Brain microvascular endothelial cell (primary cell): Measurements from ENCODE around the gene MYH15.
"Not testable (repeated sequence)": the region's sequence is repeated elsewhere in the genome, so short reads cannot be mapped to it uniquely, and the experiment has no call there.

Source experiments
- DNase-seq: peaks from one replicate; pipeline ENCODE4 v3.0.0-alpha.2; 2020
- H3K27ac ChIP-seq: fragments of 250-450 bp; sonication (Bioruptor Pico); 2 replicates; pipeline ENCODE4 v1.5.1; 2020; ENCODE audit warnings: mild to moderate bottlenecking, moderate library complexity
- H3K27me3 ChIP-seq: fragments of 250-450 bp; sonication (Bioruptor Pico); replicated peaks from 2 replicates; pipeline ENCODE4 v1.5.1; 2020; ENCODE audit warnings: mild to moderate bottlenecking
- H3K36me3 ChIP-seq: fragments of 250-450 bp; sonication (Bioruptor Pico); replicated peaks from 2 replicates; pipeline ENCODE4 v1.5.1; 2020; ENCODE audit warnings: mild to moderate bottlenecking
- H3K4me3 ChIP-seq: 2 replicates; pipeline ENCODE4 v1.5.1; 2011; ENCODE audit warnings: low read depth, mild to moderate bottlenecking, control low read depth, low read length, moderate library complexity
- CTCF ChIP-seq: IDR thresholded peaks from 2 replicates; pipeline ENCODE4 v1.5.1; 2011; ENCODE audit warnings: low read depth, mild to moderate bottlenecking, moderate library complexity, low read length, control low read depth, inconsistent platforms; ENCODE audit errors: missing control alignments
- in situ Hi-C: cut with HindIII; loops from 2 replicates; pipeline ENCODE4 v1.10.0; 2017; ENCODE audit warnings: low sequenced_read_pairs, low pct_ligation_motif_present

Gene MYH15

GRCh38 chr3:108387063-108387462, 123.3 kb downstream of the MYH15 start:
- DNase-seq: no peak
- Histone ChIP-seq H3K27me3 (no peaks in the 10 kb centered on the region), H3K27ac (no peak overlapping the region), H3K4me3 (no peak overlapping the region), H3K36me3 (no peaks in the 10 kb centered on the region)
- in situ Hi-C loops: no loop called here
- no peak for TF ChIP-seq CTCF

- Histone ChIP-seq H3K27me3 (no peaks in the 10 kb centered on the region), H3K4me3 (no peak overlapping the region), H3K36me3 (no peaks in the 10 kb centered on the region), H3K27ac (no peak overlapping the region)
- no peak for DNase-seq
- no peak for TF ChIP-seq CTCF
- in situ Hi-C loops: no loop called here
Observed at GRCh38 chr3:108383306-108383705, 127.1 kb downstream of the MYH15 start.

GRCh38 chr3:108381529-108382140, 128.8 kb downstream of the MYH15 start:
- H3K4me3 ChIP-seq: no peak overlapping the region
- no peak for TF ChIP-seq CTCF
- no peak overlapping the region for H3K27ac ChIP-seq
- no peak for DNase-seq
- no peaks in the 10 kb centered on the region for H3K27me3 ChIP-seq
- in situ Hi-C loops: no loop called here
- H3K36me3 ChIP-seq: no peaks in the 10 kb centered on the region

- Histone ChIP-seq H3K27me3 (no peaks in the 10 kb centered on the region), H3K27ac (no peak overlapping the region), H3K4me3 (no peak overlapping the region), H3K36me3 (no peaks in the 10 kb centered on the region)
- no peak for DNase-seq
- TF ChIP-seq CTCF: no peak
- in situ Hi-C loops: no loop called here
Observed at GRCh38 chr3:108380128-108380795, 130.1 kb downstream of the MYH15 start.

GRCh38 chr3:108378952-108379342, 131.4 kb downstream of the MYH15 start:
- in situ Hi-C loops, H3K4me3 ChIP-seq, H3K27me3 ChIP-seq, DNase-seq, H3K27ac ChIP-seq, H3K36me3 ChIP-seq: not testable (repeated sequence)

- Histone ChIP-seq H3K27ac (no peak overlapping the region), H3K36me3 (no peaks in the 10 kb centered on the region), H3K27me3 (no peaks in the 10 kb centered on the region), H3K4me3 (no peak overlapping the region)
- in situ Hi-C loops: no loop called here
- DNase-seq: no peak
- no peak for TF ChIP-seq CTCF
Observed at GRCh38 chr3:108378153-108378951, 132.0 kb downstream of the MYH15 start.
